ENCODE data around the gene IARS2. TPM values are rescaled to one million over a fixed set of nuclear protein-coding genes. Genes with fewer than 3 reads are reported as not detected.

Gene IARS2
- total RNA-seq, 2 donors from 2014 or later: 44.2 to 71.3 TPM

- no peak for DNase-seq (ENCODE audit: low spot score)
- no peak overlapping the region for H3K27ac ChIP-seq
- TF ChIP-seq CTCF (IDR thresholded peaks at IDR 0.05): no peak
- H3K4me3 ChIP-seq: no peak overlapping the region
- no peaks in the 10 kb centered on the region for H3K27me3 ChIP-seq
- H3K9me3 ChIP-seq: no peaks in the 10 kb centered on the region
- peaks cover 0 to 4% of the 10 kb centered on the region in 2 donors for H3K4me1 ChIP-seq
- H3K36me3 ChIP-seq: peaks cover 27% of the 10 kb centered on the region
Measured at GRCh38 chr1:220124542-220124941, 30.6 kb downstream of the IARS2 start.

GRCh38 chr1:220127076-220127475 lies 33.1 kb downstream of the IARS2 start:
- Histone ChIP-seq H3K27me3 (no peaks in the 10 kb centered on the region), H3K9me3 (no peaks in the 10 kb centered on the region), H3K4me1 (peaks cover 0 to 4% of the 10 kb centered on the region in 2 donors), H3K36me3 (peaks cover 31% of the 10 kb centered on the region), H3K4me3 (no peak overlapping the region), H3K27ac (no peak overlapping the region)
- DNase-seq (ENCODE audit: low spot score): no peak
- no peak for TF ChIP-seq CTCF (IDR thresholded peaks at IDR 0.05)

- peaks cover 49% of the 10 kb centered on the region for H3K36me3 ChIP-seq
Measured at GRCh38 chr1:220129479-220130210, 35.7 kb downstream of the IARS2 start.

GRCh38 chr1:220135755-220136154 lies 41.8 kb downstream of the IARS2 start:
- Histone ChIP-seq H3K4me1 (no peaks in the 10 kb centered on the region), H3K4me3 (no peak overlapping the region), H3K36me3 (peaks cover 33% of the 10 kb centered on the region), H3K9me3 (no peaks in the 10 kb centered on the region), H3K27me3 (no peaks in the 10 kb centered on the region), H3K27ac (no peak overlapping the region)
- DNase-seq (ENCODE audit: low spot score): no peak
- no peak for TF ChIP-seq CTCF (IDR thresholded peaks at IDR 0.05)

More at GRCh38 chr1:220129479-220130210, 35.7 kb downstream of the IARS2 start:
- Histone ChIP-seq H3K27me3 (no peaks in the 10 kb centered on the region), H3K9me3 (no peaks in the 10 kb centered on the region), H3K4me3 (no peak overlapping the region), H3K4me1 (peaks cover 0 to under 1% of the 10 kb centered on the region in 2 donors), H3K27ac (no peak overlapping the region)
- TF ChIP-seq CTCF (IDR thresholded peaks at IDR 0.05): no peak
- no peak for DNase-seq (ENCODE audit: low spot score)

GRCh38 chr1:220137019-220137786 lies 43.3 kb downstream of the IARS2 start:
- DNase-seq (ENCODE audit: low spot score): no peak
- Histone ChIP-seq H3K4me1 (no peaks in the 10 kb centered on the region), H3K36me3 (peaks cover 45% of the 10 kb centered on the region), H3K4me3 (peak overlapping the region in 1 of 2 donors; percentile 29), H3K27ac (peak overlapping the region; percentile 39 to 49), H3K27me3 (no peaks in the 10 kb centered on the region), H3K9me3 (no peaks in the 10 kb centered on the region)
- TF ChIP-seq CTCF (IDR thresholded peaks at IDR 0.05): no peak

All from right atrium auricular region (tissue), 2 donors.